A549 (cell line): ENCODE measurements around the gene CHPT1. TPM values are rescaled to one million over a fixed set of nuclear protein-coding genes. Genes with fewer than 3 reads are reported as not detected.

Experiments used
- ATAC-seq, 2 experiments: fragments of 200-7000 bp in 1 of 2; fragments of >200 bp in 1 of 2; cut with Nextera tagmentation in 1 of 2; cut with Tn5 transposase in 1 of 2; 3 replicates each; pipeline versions ENCODE4 v1.8.0 to v1.9.1; 2018 to 2020; ENCODE audit warnings: mild to moderate bottlenecking in 1 of 2, moderate library complexity in 1 of 2
- CTCF ChIA-PET: fragments of 300-600 bp; sonication (Branson Sonifier 250); formaldehyde crosslinking; extraction: SDS; loops from one replicate; lab custom pipeline; 2021; ENCODE audit warnings: antibody characterized with exemption, inconsistent platforms; lab: Yijun Ruan, JAX
- POLR2A ChIA-PET: fragments of 350-600 bp; formaldehyde crosslinking; extraction: SDS; loops from one replicate; lab custom pipeline; 2021; ENCODE audit warnings: antibody characterized with exemption, inconsistent platforms; lab: Yijun Ruan, JAX
- DNase-seq, 2 experiments: peaks; one replicate each; pipeline versions ENCODE4 v3.0.0 to v3.0.0-alpha.2; 2011 to 2016; ENCODE audit warnings: low read depth in 1 of 2, low spot score in 1 of 2
- FAIRE-seq: peaks from 2 replicates; lab custom pipeline; 2011; peaks lifted over from hg19 to GRCh38; lab: Jason Lieb, UNC
- H3K27ac ChIP-seq, 2 experiments: fragments of >200 bp; sonication (Bioruptor Twin); formaldehyde crosslinking; 3 replicates each; pipeline ENCODE4 v1.5.1; 2016 to 2017
- H3K4me1 ChIP-seq: fragments of >200 bp; sonication (Bioruptor Twin); formaldehyde crosslinking; 3 replicates; pipeline ENCODE4 v1.6.1; 2016
- H3K4me2 ChIP-seq: fragments of >200 bp; sonication (Bioruptor Twin); formaldehyde crosslinking; 3 replicates; pipeline ENCODE4 v1.6.1; 2016
- H3K4me3 ChIP-seq: fragments of >200 bp; sonication (Bioruptor Twin); formaldehyde crosslinking; 3 replicates; pipeline ENCODE4 v1.5.1; 2016
- H3K9me3 ChIP-seq: fragments of >200 bp; sonication (Bioruptor Twin); formaldehyde crosslinking; 3 replicates; pipeline ENCODE4 v1.6.1; 2016
- ATOH8 ChIP-seq: fragments of 250-450 bp; sonication (Bioruptor Pico); IDR thresholded peaks from 2 replicates; pipeline ENCODE4 v1.5.0; 2020; ENCODE audit warnings: low read depth, mild to moderate bottlenecking, moderate library complexity
- BHLHE40 ChIP-seq: IDR thresholded peaks from 2 replicates; pipeline ENCODE4 v1.6.1; 2012; ENCODE audit warnings: low read depth, low read length, inconsistent platforms
- CBX8 ChIP-seq: fragments of 200-600 bp; sonication (generic); IDR thresholded peaks from 2 replicates; pipeline ENCODE4 v1.6.1; 2016
- CEBPB ChIP-seq, 2 experiments: fragments of >200 bp in 1 of 2; sonication (Bioruptor Twin) in 1 of 2; formaldehyde crosslinking in 1 of 2; IDR thresholded peaks; 2 replicates each; pipeline ENCODE4 v1.6.1; 2012 to 2016
- CHD4 ChIP-seq: fragments of 200-600 bp; sonication (generic); IDR thresholded peaks from 2 replicates; pipeline ENCODE4 v1.6.1; 2016; ENCODE audit warnings: antibody characterized with exemption, mild to moderate bottlenecking, borderline replicate concordance
- CTCF ChIP-seq: fragments of >200 bp; sonication (Bioruptor Twin); formaldehyde crosslinking; IDR thresholded peaks from 3 replicates; pipeline ENCODE4 v1.5.1; 2016
- EHF ChIP-seq: fragments of 250-450 bp; sonication (Bioruptor Pico); IDR thresholded peaks from 2 replicates; pipeline ENCODE4 v1.5.0; 2020; ENCODE audit warnings: mild to moderate bottlenecking
- EP300 ChIP-seq, 2 experiments: fragments of >200 bp; sonication (Bioruptor Twin); formaldehyde crosslinking; IDR thresholded peaks; 2 replicates in 1 of 2; 3 replicates in 1 of 2; pipeline ENCODE4 v1.6.1; 2016 to 2017
- FOSB ChIP-seq: fragments of 250-450 bp; sonication (Bioruptor Pico); IDR thresholded peaks from 2 replicates; pipeline ENCODE4 v1.5.0; 2020; ENCODE audit warnings: mild to moderate bottlenecking, moderate library complexity
- FOSL2 ChIP-seq, 2 experiments: fragments of 450-650 bp in 1 of 2; fragments of >200 bp in 1 of 2; sonication (Bioruptor Twin) in 1 of 2; formaldehyde crosslinking; IDR thresholded peaks; 2 replicates each; pipeline versions ENCODE4 v1.5.0 to v1.6.1; 2016 to 2020; ENCODE audit warnings: mild to moderate bottlenecking in 1 of 2, moderate library complexity in 1 of 2
- GATA3 ChIP-seq: IDR thresholded peaks from 2 replicates; pipeline ENCODE4 v1.6.1; 2012; ENCODE audit warnings: borderline replicate concordance
- HDAC2 ChIP-seq: fragments of 200-600 bp; sonication (generic); IDR thresholded peaks from 2 replicates; pipeline ENCODE4 v1.6.1; 2016
- HEYL ChIP-seq: fragments of 250-450 bp; sonication (Bioruptor Pico); IDR thresholded peaks from 2 replicates; pipeline ENCODE4 v1.8.0; 2021; ENCODE audit warnings: mild to moderate bottlenecking, moderate library complexity
- HMGXB4 ChIP-seq: fragments of 250-450 bp; sonication (Bioruptor Pico); IDR thresholded peaks from 2 replicates; pipeline ENCODE4 v1.5.0; 2021; ENCODE audit warnings: mild to moderate bottlenecking, moderate library complexity, borderline replicate concordance
- HOXB13 ChIP-seq: fragments of 250-450 bp; sonication (Bioruptor Pico); IDR thresholded peaks from 2 replicates; pipeline ENCODE4 v1.5.0; 2020; ENCODE audit warnings: low read depth, mild to moderate bottlenecking, moderate library complexity
- JUN ChIP-seq, 2 experiments: fragments of >200 bp; sonication (Bioruptor Twin); formaldehyde crosslinking; IDR thresholded peaks; 2 replicates in 1 of 2; 3 replicates in 1 of 2; pipeline ENCODE4 v1.6.1; 2016 to 2017
- JUNB ChIP-seq: fragments of >200 bp; sonication (Bioruptor Twin); formaldehyde crosslinking; IDR thresholded peaks from 2 replicates; pipeline ENCODE4 v1.6.1; 2016
- MAX ChIP-seq: IDR thresholded peaks from 2 replicates; pipeline ENCODE4 v1.6.1; 2012
- MYC ChIP-seq: IDR thresholded peaks from 2 replicates; pipeline ENCODE4 v1.6.1; 2012; ENCODE audit warnings: mild to moderate bottlenecking, inconsistent platforms, low read length, improper control_type of control experiment, borderline replicate concordance
- NFE2L2 ChIP-seq: fragments of 150-350 bp; conservative IDR thresholded peaks from 2 replicates; pipeline ENCODE4 v1.6.1; 2014; ENCODE audit warnings: low read length
- PBX3 ChIP-seq: IDR thresholded peaks from 2 replicates; pipeline ENCODE4 v1.6.1; 2012
- PHF8 ChIP-seq: fragments of 200-600 bp; sonication (generic); IDR thresholded peaks from 2 replicates; pipeline ENCODE4 v1.6.1; 2016; ENCODE audit warnings: low read depth, mild to moderate bottlenecking, antibody characterized with exemption, moderate library complexity, borderline replicate concordance
- POLR2A ChIP-seq: IDR thresholded peaks from 2 replicates; pipeline ENCODE4 v1.6.1; 2012; ENCODE audit warnings: mild to moderate bottlenecking, low read length
- RAD21 ChIP-seq, 2 experiments: fragments of >200 bp in 1 of 2; sonication (Bioruptor Twin) in 1 of 2; formaldehyde crosslinking in 1 of 2; IDR thresholded peaks in 1 of 2; conservative IDR thresholded peaks in 1 of 2; 2 replicates in 1 of 2; 3 replicates in 1 of 2; pipeline ENCODE4 v1.6.1; 2012 to 2018; ENCODE audit warnings: inconsistent platforms in 1 of 2
- RARB ChIP-seq: fragments of 250-450 bp; sonication (Bioruptor Pico); IDR thresholded peaks from 2 replicates; pipeline ENCODE4 v1.8.0; 2021; ENCODE audit warnings: mild to moderate bottlenecking, moderate library complexity
- RNF2 ChIP-seq: fragments of 200-600 bp; sonication (generic); IDR thresholded peaks from 2 replicates; pipeline ENCODE4 v1.6.1; 2016; ENCODE audit warnings: low read depth, mild to moderate bottlenecking, antibody characterized with exemption, moderate library complexity, borderline replicate concordance
- SMC3 ChIP-seq: fragments of >200 bp; sonication (Bioruptor Twin); formaldehyde crosslinking; IDR thresholded peaks from 3 replicates; pipeline ENCODE4 v1.6.1; 2018; ENCODE audit warnings: inconsistent platforms
- TFCP2L1 ChIP-seq: fragments of 250-450 bp; sonication (Bioruptor Pico); IDR thresholded peaks from 2 replicates; pipeline ENCODE4 v1.5.0; 2021; ENCODE audit warnings: mild to moderate bottlenecking
- TP53 ChIP-seq: fragments of 250-450 bp; sonication (Bioruptor Pico); IDR thresholded peaks from 2 replicates; pipeline ENCODE4 v1.5.0; 2021; ENCODE audit warnings: mild to moderate bottlenecking, moderate library complexity
- USF2 ChIP-seq: fragments of 450-650 bp; IDR thresholded peaks from 2 replicates; pipeline ENCODE4 v1.6.1; 2014; ENCODE audit warnings: antibody characterized with exemption
- ZFP36 ChIP-seq: fragments of 450-650 bp; IDR thresholded peaks from 2 replicates; pipeline ENCODE4 v1.6.1; 2014; ENCODE audit warnings: borderline replicate concordance; ENCODE audit not compliant: partially characterized antibody
- ZSCAN20 ChIP-seq: fragments of 250-450 bp; sonication (Bioruptor Pico); IDR thresholded peaks from 2 replicates; pipeline ENCODE4 v1.8.0; 2022; ENCODE audit warnings: mild to moderate bottlenecking, moderate library complexity
- polyA plus RNA-seq, 4 experiments: library from polyadenylated mRNA; depleted of rRNA in 3 of 4; stranded (reverse); fragments of >200 nt; fragmentation: RNase III in 1 of 4; extraction: RNeasy Plus Mini Kit Qiagen cat#74134 plus additional on column Dnase treatment in 1 of 4; gene quantifications; 2 replicates in 3 of 4; 3 replicates in 1 of 4; pipeline ENCODE4 v1.2.3, GENCODE V29; 2011 to 2017

Gene CHPT1
- polyA plus RNA-seq, 2 of the 4 experiments (the other 2 are of a cell fraction): 52.0 to 102 TPM

- TF ChIP-seq HMGXB4 (CRISPR knock-in tag): no peak
- TF ChIP-seq HOXB13 (CRISPR knock-in tag): no peak
- no peak for TF ChIP-seq RARB
- no peak for TF ChIP-seq USF2
- no peak for TF ChIP-seq CTCF
Observed at GRCh38 chr12:101722392-101722791, 25.0 kb downstream of the CHPT1 start (continued).

- no peak for DNase-seq
- H3K4me2 ChIP-seq: no peak overlapping the region
Observed at GRCh38 chr12:101727098-101727497, 29.7 kb downstream of the CHPT1 start.

GRCh38 chr12:101729842-101730241 is 32.4 kb downstream of the CHPT1 start:
- POLR2A ChIA-PET: no interaction called here
- Histone ChIP-seq H3K27ac (no peak overlapping the region), H3K4me2 (no peak overlapping the region), H3K4me3 (no peak overlapping the region), H3K9me3 (no peaks in the 10 kb centered on the region), H3K4me1 (no peaks in the 10 kb centered on the region)
- no peak for TF ChIP-seq CHD4
- TF ChIP-seq TP53 (CRISPR knock-in tag): no peak
- TF ChIP-seq JUN (IDR thresholded peaks at IDR 0.05): no peak
- TF ChIP-seq SMC3: no peak
- no peak for TF ChIP-seq EP300 (IDR thresholded peaks at IDR 0.05)
- no peak for TF ChIP-seq JUNB
- no peak for TF ChIP-seq BHLHE40
- TF ChIP-seq HDAC2: no peak
- TF ChIP-seq MAX: no peak
- TF ChIP-seq HEYL (CRISPR knock-in tag): no peak
- no peak for TF ChIP-seq RAD21 (conservative IDR thresholded peaks at IDR 0.05 in 1 of 2, IDR thresholded peaks at IDR 0.05 in 1 of 2)
- no peak for TF ChIP-seq RNF2
- no peak for TF ChIP-seq FOSB (CRISPR knock-in tag)
- TF ChIP-seq MYC: no peak
- no peak for TF ChIP-seq PBX3
- no peak for DNase-seq
- CTCF ChIA-PET: interaction anchor here (1.2 kb wide), 1 partner anchor 30 kb away, joined by 4 read pairs; no protein-coding TSS in a partner anchor
- ATAC-seq: no peak
- FAIRE-seq: no peak

More at GRCh38 chr12:101727098-101727497, 29.7 kb downstream of the CHPT1 start:
- no peak overlapping the region for H3K27ac ChIP-seq
- CTCF ChIA-PET: no interaction called here
- no peak for TF ChIP-seq ZSCAN20 (CRISPR knock-in tag)
- TF ChIP-seq SMC3: no peak
- TF ChIP-seq TFCP2L1 (CRISPR knock-in tag): no peak
- TF ChIP-seq GATA3: no peak
- TF ChIP-seq MYC: no peak
- no peak for TF ChIP-seq EHF (CRISPR knock-in tag)
- TF ChIP-seq POLR2A: no peak
- no peak for TF ChIP-seq CBX8
- TF ChIP-seq PHF8: no peak
- TF ChIP-seq ZFP36: no peak
- TF ChIP-seq CEBPB (IDR thresholded peaks at IDR 0.05): no peak
- no peak for TF ChIP-seq NFE2L2
- no peak for TF ChIP-seq FOSL2 (IDR thresholded peaks at IDR 0.05)
- no peak for TF ChIP-seq FOSL2 (CRISPR knock-in tag; IDR thresholded peaks at IDR 0.05)
- no peak for TF ChIP-seq PBX3
- no peak for TF ChIP-seq ATOH8 (CRISPR knock-in tag)
- TF ChIP-seq TP53 (CRISPR knock-in tag): no peak
- ATAC-seq (no peak), FAIRE-seq (no peak)
- H3K4me1 ChIP-seq: no peaks in the 10 kb centered on the region
- no peaks in the 10 kb centered on the region for H3K9me3 ChIP-seq
- H3K4me3 ChIP-seq: no peak overlapping the region
- POLR2A ChIA-PET: no interaction called here
